ENCODE results near the gene PIK3R2.
"Not testable (repeated sequence)": the region's sequence is repeated elsewhere in the genome, so short reads cannot be mapped to it uniquely, and the experiment has no call there.

The PIK3R2 gene

GRCh38 chr19:18205200-18205892, 52.4 kb downstream of the PIK3R2 start:
- no peak for TF ChIP-seq CTCF (conservative IDR thresholded peaks at IDR 0.05; ENCODE audit: low read depth, low read length)
- DNase-seq (ENCODE audit: low read depth): peak; percentile 75
- H3K4me3 ChIP-seq (ENCODE audit: low read depth, low read length): peak overlapping the region; percentile 68

- no peak overlapping the region for H3K4me3 ChIP-seq (ENCODE audit: low read depth, low read length)
- TF ChIP-seq CTCF (conservative IDR thresholded peaks at IDR 0.05; ENCODE audit: low read depth, low read length): no peak
- no peak for DNase-seq (ENCODE audit: low read depth)
Observed at GRCh38 chr19:18206018-18206417, 53.1 kb downstream of the PIK3R2 start.

GRCh38 chr19:18208098-18208951, 55.4 kb downstream of the PIK3R2 start:
- H3K4me3 ChIP-seq (ENCODE audit: low read depth, low read length): no peak overlapping the region
- TF ChIP-seq CTCF (conservative IDR thresholded peaks at IDR 0.05; ENCODE audit: low read depth, low read length): peak; percentile 62
- peak; percentile 49 for DNase-seq (ENCODE audit: low read depth)

- not testable (repeated sequence) for H3K4me3 ChIP-seq (ENCODE audit: low read depth, low read length); DNase-seq (ENCODE audit: low read depth)
Observed at GRCh38 chr19:18209912-18210311, 56.9 kb downstream of the PIK3R2 start.

- DNase-seq (ENCODE audit: low read depth): no peak
- H3K4me3 ChIP-seq (ENCODE audit: low read depth, low read length): no peak overlapping the region
- no peak for TF ChIP-seq CTCF (conservative IDR thresholded peaks at IDR 0.05; ENCODE audit: low read depth, low read length)
Observed at GRCh38 chr19:18211683-18212082, 58.7 kb downstream of the PIK3R2 start.

GRCh38 chr19:18214779-18215433, 61.9 kb downstream of the PIK3R2 start:
- TF ChIP-seq CTCF (conservative IDR thresholded peaks at IDR 0.05; ENCODE audit: low read depth, low read length): no peak
- peak; percentile 48 for DNase-seq (ENCODE audit: low read depth)
- H3K4me3 ChIP-seq (ENCODE audit: low read depth, low read length): no peak overlapping the region

- no peak overlapping the region for H3K4me3 ChIP-seq (ENCODE audit: low read depth, low read length)
- TF ChIP-seq CTCF (conservative IDR thresholded peaks at IDR 0.05; ENCODE audit: low read depth, low read length): no peak
- no peak for DNase-seq (ENCODE audit: low read depth)
Observed at GRCh38 chr19:18216789-18217188, 63.8 kb downstream of the PIK3R2 start.
